ENCODE measurements around the gene LSAMP.

GRCh38 chr3:116342499-116342898 lies 102.8 kb downstream of the LSAMP start:
- TF ChIP-seq CTCF (IDR thresholded peaks at IDR 0.05; ENCODE audit: low read depth, low read length): no peak
- no peak for TF ChIP-seq EZH2phosphoT487 (IDR thresholded peaks at IDR 0.05; ENCODE audit: low read depth)
